HCT116 (cell line): ENCODE results near the gene PLEKHN1. TPM values are rescaled to one million over a fixed set of nuclear protein-coding genes. Genes with fewer than 3 reads are reported as not detected.

ENCODE experiments used
- ATAC-seq: fragments of 200-7000 bp; cut with Tn5 transposase; 2 replicates; pipeline ENCODE4 v1.9.1; 2020; ENCODE audit warnings: mild to moderate bottlenecking, moderate library complexity
- BruUV-seq: library from RNA; stranded (reverse); fragments of 400-500 nt; replicated peaks from 2 replicates; lab custom pipeline; 2021; lab: Mats Ljungman, UMichigan
- CTCF ChIA-PET: fragments of 300-600 bp; sonication (Branson Sonifier 250); formaldehyde crosslinking; loops from one replicate; lab custom pipeline; 2021; ENCODE audit warnings: antibody characterized with exemption; lab: Charles Lee
- POLR2A ChIA-PET: fragments of 300-600, 350-600 bp; sonication (Branson Sonifier 250); formaldehyde crosslinking; loops from one replicate; lab custom pipeline; 2021; ENCODE audit warnings: antibody characterized with exemption; lab: Charles Lee
- RAD21 ChIA-PET, 2 experiments: fragments of 300-600 bp; sonication (Branson Sonifier 250); formaldehyde crosslinking; loops; one replicate each; lab custom pipeline; 2023; ENCODE audit warnings: low total read pairs in 2 of 2; ENCODE audit not compliant: uncharacterized antibody in 2 of 2, unreplicated experiment in 2 of 2, low non-redundant PET in 1 of 2; lab: Charles Lee
- DNase-seq: peaks from one replicate; pipeline ENCODE4 v3.0.0-alpha.2; 2010; ENCODE audit warnings: low read depth, low spot score
- H2AFZ ChIP-seq: fragments of 200-600 bp; shearing (Covaris generic), sonication (generic); 2 replicates; pipeline ENCODE4 v1.6.1; 2017; ENCODE audit warnings: low read depth, mixed run types, mixed read lengths, antibody characterized with exemption, low read length; ENCODE audit not compliant: poor library complexity, severe bottlenecking
- H3K27ac ChIP-seq: 2 replicates; pipeline ENCODE4 v1.5.1; 2012; ENCODE audit warnings: low read depth, low read length
- H3K27me3 ChIP-seq: fragments of 200-600 bp; sonication (generic); 2 replicates; pipeline ENCODE4 v1.6.1; 2016; ENCODE audit warnings: mixed run types, low read length, mixed read lengths; ENCODE audit not compliant: insufficient read depth
- H3K36me3 ChIP-seq, 2 experiments: fragments of 200-500 bp in 1 of 2; fragments of 200-600 bp in 1 of 2; sonication (Bioruptor generic) in 1 of 2; sonication (generic) in 1 of 2; 2 replicates each; pipeline versions ENCODE4 v1.5.1 to v1.6.1; 2014 to 2016; ENCODE audit warnings: low read length in 2 of 2, inconsistent platforms in 1 of 2, mixed read lengths in 1 of 2, mixed run types in 1 of 2; ENCODE audit not compliant: insufficient read depth in 2 of 2, control insufficient read depth in 1 of 2
- H3K4me1 ChIP-seq, 2 experiments: fragments of 200-600 bp in 1 of 2; sonication (generic) in 1 of 2; 2 replicates each; pipeline versions ENCODE4 v1.5.1 to v1.6.1; 2012 to 2017; ENCODE audit warnings: low read length in 2 of 2, inconsistent platforms in 1 of 2, mild to moderate bottlenecking in 1 of 2, mixed read lengths in 1 of 2, mixed run types in 1 of 2, moderate library complexity in 1 of 2; ENCODE audit not compliant: insufficient read depth in 2 of 2, control insufficient read depth in 1 of 2
- H3K4me2 ChIP-seq: fragments of 200-600 bp; sonication (generic); 2 replicates; pipeline ENCODE4 v1.6.1; 2017; ENCODE audit warnings: mixed run types, low read length, mixed read lengths
- H3K4me3 ChIP-seq, 2 experiments: fragments of 200-600 bp in 1 of 2; sonication (generic) in 1 of 2; replicated peaks in 1 of 2; 2 replicates each; pipeline ENCODE4 v1.5.1; 2011 to 2016; ENCODE audit warnings: low read length in 2 of 2, control low read depth in 1 of 2, low read depth in 1 of 2, mild to moderate bottlenecking in 1 of 2, mixed read lengths in 1 of 2, mixed run types in 1 of 2
- H3K79me2 ChIP-seq: fragments of 200-600 bp; sonication (generic); 2 replicates; pipeline ENCODE4 v1.6.1; 2017; ENCODE audit warnings: mild to moderate bottlenecking, mixed run types, low read length, moderate library complexity, mixed read lengths; ENCODE audit not compliant: insufficient read depth
- H3K9ac ChIP-seq: fragments of 200-600 bp; sonication (generic); 2 replicates; pipeline ENCODE4 v1.6.1; 2016; ENCODE audit warnings: low read length, mixed read lengths
- H3K9me2 ChIP-seq: fragments of 200-600 bp; sonication (generic), shearing (Covaris generic); 2 replicates; pipeline ENCODE4 v1.6.1; 2017; ENCODE audit warnings: mixed run types, mild to moderate bottlenecking, moderate library complexity; ENCODE audit not compliant: insufficient read depth
- H3K9me3 ChIP-seq, 2 experiments: fragments of 200-500 bp in 1 of 2; fragments of 200-600 bp in 1 of 2; sonication (Bioruptor generic) in 1 of 2; sonication (generic) in 1 of 2; 2 replicates each; pipeline ENCODE4 v1.6.1; 2014 to 2017; ENCODE audit warnings: low read length in 2 of 2, mixed read lengths in 2 of 2, inconsistent platforms in 1 of 2, low read depth in 1 of 2, mild to moderate bottlenecking in 1 of 2, mixed run types in 1 of 2, moderate library complexity in 1 of 2; ENCODE audit not compliant: control insufficient read depth in 1 of 2, insufficient read depth in 1 of 2
- H4K20me1 ChIP-seq: fragments of 200-600 bp; sonication (generic), shearing (Covaris generic); 2 replicates; pipeline ENCODE4 v1.6.1; 2017; ENCODE audit warnings: mixed run types, mild to moderate bottlenecking, moderate library complexity; ENCODE audit not compliant: insufficient read depth
- ATF3 ChIP-seq: IDR thresholded peaks from 2 replicates; pipeline ENCODE4 v1.6.1; 2012
- CBX3 ChIP-seq: IDR thresholded peaks from 2 replicates; pipeline ENCODE4 v1.6.1; 2012; ENCODE audit warnings: low read depth
- CTCF ChIP-seq, 3 experiments: fragments of 200-600 bp in 1 of 3; sonication (generic) in 1 of 3; IDR thresholded peaks in 2 of 3; conservative IDR thresholded peaks in 1 of 3; 2 replicates each; pipeline ENCODE4 v1.5.1; 2012 to 2017; ENCODE audit warnings: low read depth in 2 of 3, low read length in 2 of 3, antibody characterized with exemption in 1 of 3, borderline replicate concordance in 1 of 3, control low read depth in 1 of 3, mild to moderate bottlenecking in 1 of 3, mixed read lengths in 1 of 3, mixed run types in 1 of 3, moderate library complexity in 1 of 3; ENCODE audit not compliant: insufficient read depth in 1 of 3
- ELF1 ChIP-seq: IDR thresholded peaks from 2 replicates; pipeline ENCODE4 v1.6.1; 2012; ENCODE audit warnings: low read depth, borderline replicate concordance
- EZH2 ChIP-seq: fragments of 200-600 bp; sonication (generic); IDR thresholded peaks from 2 replicates; pipeline ENCODE4 v1.6.1; 2017; ENCODE audit warnings: antibody characterized with exemption, mixed run types
- EZH2phosphoT487 ChIP-seq: fragments of 200-600 bp; IDR thresholded peaks from 2 replicates; pipeline ENCODE4 v1.6.1; 2018; ENCODE audit warnings: antibody characterized with exemption, borderline replicate concordance
- JUND ChIP-seq: IDR thresholded peaks from 2 replicates; pipeline ENCODE4 v1.6.1; 2012
- POLR2AphosphoS5 ChIP-seq: IDR thresholded peaks from 2 replicates; pipeline ENCODE4 v1.6.1; 2011; ENCODE audit warnings: mild to moderate bottlenecking, low read depth, low read length, moderate library complexity
- RAD21 ChIP-seq: IDR thresholded peaks from 2 replicates; pipeline ENCODE4 v1.6.1; 2012; ENCODE audit warnings: low read depth, mild to moderate bottlenecking
- REST ChIP-seq: IDR thresholded peaks from 2 replicates; pipeline ENCODE4 v1.6.1; 2012; ENCODE audit warnings: low read depth
- ZFX ChIP-seq: fragments of 450-650 bp; IDR thresholded peaks from 2 replicates; pipeline ENCODE4 v1.6.1; 2017
- ZNF274 ChIP-seq: fragments of 200-500 bp; sonication (Bioruptor generic); IDR thresholded peaks from 2 replicates; pipeline ENCODE4 v1.6.1; 2014; ENCODE audit warnings: mild to moderate bottlenecking, low read depth, low read length, inconsistent platforms
- intact Hi-C: fragments of 100-400 bp; cut with micrococcal nuclease; formaldehyde crosslinking; loops from 2 replicates; pipeline ENCODE4 v1.10.0; 2022
- total RNA-seq: library from RNA; stranded (reverse); gene quantifications from one replicate; pipeline ENCODE4 v1.2.1, GENCODE V29; 2021; ENCODE audit not compliant: unreplicated experiment

The PLEKHN1 gene
- total RNA-seq, 1 experiment from 2014 or later, result 11.6 TPM

DNA sequence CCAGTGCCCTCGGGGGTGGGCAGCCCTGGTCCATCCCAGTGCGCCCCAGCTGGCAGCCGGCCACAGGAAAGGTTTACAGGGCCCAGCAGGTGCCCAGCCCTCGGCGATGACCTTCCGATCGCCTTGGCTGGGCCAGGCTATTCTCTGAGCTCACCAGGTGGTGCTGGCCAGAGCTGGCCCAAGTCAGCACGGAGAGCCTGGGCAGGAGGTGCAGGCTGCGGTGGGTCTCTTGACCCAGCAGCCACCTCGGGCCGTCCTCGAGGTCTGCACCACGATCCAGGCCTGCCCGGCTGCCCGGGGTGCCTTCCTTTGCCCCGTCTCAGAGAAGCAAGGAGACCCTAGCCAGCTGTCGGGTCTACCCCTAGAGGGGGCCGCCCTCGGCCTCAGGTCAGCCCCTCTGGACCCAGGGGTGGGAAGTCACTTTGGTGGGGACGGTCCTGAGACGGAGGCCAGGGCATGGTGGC lies 15.2 kb downstream of the PLEKHN1 start:
- Histone ChIP-seq H3K27ac (no peak overlapping the region), H2AFZ (no peak overlapping the region)
- no peak for ATAC-seq

More for the DNA sequence above, 15.2 kb downstream of the PLEKHN1 start:
- POLR2A ChIA-PET, result no interaction called here
- BruUV-seq, result no TSS peak
- no peaks in the 10 kb centered on the region for H3K9me3 ChIP-seq
- no peak overlapping the region for H3K4me3 ChIP-seq
- H3K9me2 ChIP-seq, result no peaks in the 10 kb centered on the region
- intact Hi-C loops, result loop anchor here (5.0 kb wide), 1 partner anchor 81 kb away; no protein-coding TSS in a partner anchor
- H4K20me1 ChIP-seq, result no peaks in the 10 kb centered on the region
- no peak overlapping the region for H3K4me2 ChIP-seq
- no peaks in the 10 kb centered on the region for H3K79me2 ChIP-seq
- RAD21 ChIA-PET, result no interaction called here
- DNase-seq, result no peak
- no peak overlapping the region for H3K9ac ChIP-seq
- H3K36me3 ChIP-seq, result no peaks in the 10 kb centered on the region
- no peaks in the 10 kb centered on the region for H3K27me3 ChIP-seq
- no peak for TF ChIP-seq REST
- TF ChIP-seq ZFX, result no peak
- TF ChIP-seq CTCF (IDR thresholded peaks at IDR 0.05 in 2 of 3, conservative IDR thresholded peaks at IDR 0.05 in 1 of 3; ENCODE audit: borderline replicate concordance in 1 of 3, insufficient read depth in 1 of 3, low read depth in 2 of 3, low read length in 2 of 3), result no peak
- no peak for TF ChIP-seq EZH2phosphoT487
- no peak for TF ChIP-seq EZH2
- TF ChIP-seq JUND, result no peak
- TF ChIP-seq ZNF274, result no peak
- no peak for TF ChIP-seq POLR2AphosphoS5
- no peak for TF ChIP-seq ELF1
- no peak for TF ChIP-seq RAD21
- no peak for TF ChIP-seq ATF3
- TF ChIP-seq CBX3, result no peak
- TF ChIP-seq, all 23 proteins: peak for 0
- peaks cover 2 to 5% of the 10 kb centered on the region in 2 experiments; a peak in 1 of 4 replicates for H3K4me1 ChIP-seq
- CTCF ChIA-PET, result no interaction called here
